GM12892 (cell line): ENCODE results near the gene DDX54.

ENCODE experiments used
- DNase-seq: peaks from one replicate; pipeline ENCODE4 v3.0.0; 2011; ENCODE audit not compliant: insufficient read length
- FAIRE-seq: peaks from 2 replicates; lab custom pipeline; 2011; peaks lifted over from hg19 to GRCh38; lab: Jason Lieb, UNC
- POLR2A ChIP-seq: IDR thresholded peaks from 2 replicates; pipeline ENCODE4 v1.6.1; 2011; ENCODE audit warnings: low read depth, low read length, control low read depth
- POLR2AphosphoS5 ChIP-seq: IDR thresholded peaks from 2 replicates; pipeline ENCODE4 v1.6.1; 2011; ENCODE audit warnings: low read depth, low read length, control low read depth
- TAF1 ChIP-seq: IDR thresholded peaks from 2 replicates; pipeline ENCODE4 v1.6.1; 2011; ENCODE audit warnings: low read depth, mild to moderate bottlenecking, control low read depth, low read length, borderline replicate concordance

The DDX54 gene

GRCh38 chr12:113115455-113116126, 69.7 kb downstream of the DDX54 start:
- DNase-seq (no peak), FAIRE-seq (no peak)
- TF ChIP-seq POLR2A (no peak), TAF1 (no peak), POLR2AphosphoS5 (no peak)

GRCh38 chr12:113114447-113115178, 70.7 kb downstream of the DDX54 start:
- DNase-seq (no peak), FAIRE-seq (no peak)
- TF ChIP-seq POLR2AphosphoS5, result no peak
- TF ChIP-seq TAF1, result no peak
- no peak for TF ChIP-seq POLR2A

GRCh38 chr12:113113397-113113796, 71.9 kb downstream of the DDX54 start:
- no peak for TF ChIP-seq POLR2AphosphoS5
- TF ChIP-seq POLR2A, result no peak
- no peak for TF ChIP-seq TAF1
- no peak for FAIRE-seq
- DNase-seq, result no peak

- TF ChIP-seq POLR2AphosphoS5, result no peak
- TF ChIP-seq POLR2A, result no peak
- TF ChIP-seq TAF1, result no peak
- DNase-seq (no peak), FAIRE-seq (no peak)
Observed at GRCh38 chr12:113112043-113112899, 73.0 kb downstream of the DDX54 start.

GRCh38 chr12:113111247-113111646, 74.0 kb downstream of the DDX54 start:
- FAIRE-seq (no peak), DNase-seq (no peak)
- TF ChIP-seq POLR2AphosphoS5, result no peak
- no peak for TF ChIP-seq TAF1
- TF ChIP-seq POLR2A, result no peak

- TF ChIP-seq POLR2AphosphoS5, result no peak
- no peak for TF ChIP-seq POLR2A
- no peak for TF ChIP-seq TAF1
- DNase-seq, result no peak
- FAIRE-seq, result no peak
Observed at GRCh38 chr12:113109872-113110599, 75.2 kb downstream of the DDX54 start.

GRCh38 chr12:113109360-113109759, 75.9 kb downstream of the DDX54 start:
- no peak for DNase-seq
- no peak for FAIRE-seq
- TF ChIP-seq POLR2AphosphoS5, result no peak
- TF ChIP-seq POLR2A, result no peak
- TF ChIP-seq TAF1, result no peak

GRCh38 chr12:113108308-113108707, 77.0 kb downstream of the DDX54 start:
- TF ChIP-seq TAF1, result no peak
- TF ChIP-seq POLR2AphosphoS5, result no peak
- no peak for TF ChIP-seq POLR2A
- no peak for DNase-seq
- FAIRE-seq, result no peak
